SKM-1 treated with dmso at 0.1 percent for 144 hours (cell line): ENCODE data around the gene IGSF23.
"Not testable (repeated sequence)": the region's sequence is repeated elsewhere in the genome, so short reads cannot be mapped to it uniquely, and the experiment has no call there.

Source experiments
- DNase-seq: peaks from one replicate; lab custom pipeline; 2025; ENCODE audit not compliant: unreplicated experiment; lab: John Stamatoyannopoulos, UW

Gene IGSF23

DNA sequence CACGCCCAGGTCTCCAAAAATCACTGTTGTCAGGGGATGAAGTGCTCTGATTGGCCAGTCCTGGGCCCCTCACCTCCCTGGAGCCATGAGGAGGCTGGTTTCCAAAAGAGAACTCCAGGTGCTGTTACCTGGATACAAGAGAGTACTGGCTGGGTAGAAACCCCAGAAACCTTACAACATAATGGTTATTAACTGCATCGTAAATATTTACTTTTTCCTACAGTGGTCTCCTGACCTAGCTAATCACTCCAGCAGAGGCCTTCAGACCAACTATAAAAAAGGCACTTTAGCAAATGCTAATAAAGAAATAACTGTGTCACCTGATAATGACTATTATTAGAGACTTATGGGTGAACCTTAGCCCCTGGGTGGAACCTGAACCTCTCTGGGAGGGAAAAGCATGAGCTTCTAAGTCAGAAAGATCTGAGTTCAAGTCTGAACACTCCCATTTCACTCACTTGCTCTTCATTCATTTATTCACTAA lies 1.5 kb upstream of the IGSF23 start:
- no peak for DNase-seq

- no peak for DNase-seq
Measured at GRCh38 chr19:44614313-44614712, 950 bp downstream of the IGSF23 start.

- DNase-seq = no peak
Measured at GRCh38 chr19:44615863-44616247, 2.5 kb downstream of the IGSF23 start.

- DNase-seq = no peak
Measured at GRCh38 chr19:44617110-44617880, 3.9 kb downstream of the IGSF23 start.

DNA sequence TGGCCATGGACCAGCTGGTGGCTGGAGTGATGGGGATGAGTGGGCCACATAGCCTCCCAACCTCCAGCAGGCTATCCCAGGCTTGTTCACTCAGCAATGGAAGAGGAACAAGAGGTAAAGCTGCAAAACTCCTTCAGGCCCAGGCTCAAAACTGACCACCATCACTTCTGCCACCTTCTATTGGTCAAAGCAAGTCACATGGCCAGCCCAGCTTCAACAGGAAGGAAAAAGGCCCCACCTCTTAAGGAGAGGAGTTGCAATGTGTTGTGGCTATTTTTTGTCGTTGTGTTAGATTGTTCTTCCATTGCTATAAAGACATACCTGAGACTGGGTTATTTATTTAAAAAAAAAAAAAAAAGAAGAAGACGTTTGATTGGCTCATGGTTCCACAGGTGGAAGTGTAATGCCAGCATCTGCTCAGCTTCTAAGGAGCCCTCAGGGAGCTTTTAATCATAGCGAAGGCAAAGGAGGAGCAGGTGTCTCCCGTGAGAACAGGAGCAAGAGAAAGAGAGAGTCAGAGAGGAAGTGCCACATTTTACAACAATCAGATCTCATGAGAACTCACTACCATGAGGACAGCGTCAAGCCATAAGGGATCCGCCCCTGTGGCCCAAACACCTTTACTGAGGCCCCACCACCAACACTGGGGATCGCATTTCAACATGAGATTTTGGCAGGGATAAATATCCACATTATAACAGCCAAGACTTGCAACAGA lies 5.4 kb downstream of the IGSF23 start:
- no peak for DNase-seq

GRCh38 chr19:44620667-44621066 lies 7.3 kb downstream of the IGSF23 start:
- DNase-seq = no peak

DNA sequence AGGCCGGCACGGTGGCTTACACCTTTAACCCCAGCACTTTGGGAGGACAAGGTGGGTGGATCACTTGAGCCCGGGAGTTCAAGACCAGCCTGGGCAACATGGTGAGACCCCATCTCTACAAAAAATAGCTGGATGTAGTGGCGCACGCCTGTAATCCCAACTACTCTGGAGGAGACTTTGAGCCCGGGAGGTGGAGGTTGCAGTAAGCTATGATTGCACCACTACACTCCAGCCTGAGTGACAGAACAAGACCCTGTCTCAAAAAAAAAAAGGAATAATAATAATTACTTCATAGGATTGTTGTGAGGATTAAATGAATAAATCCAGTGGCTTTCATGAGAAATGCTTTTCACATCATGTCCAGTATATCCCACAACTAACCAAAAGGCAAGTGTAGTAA lies 8.0 kb downstream of the IGSF23 start:
- DNase-seq = no peak

DNA sequence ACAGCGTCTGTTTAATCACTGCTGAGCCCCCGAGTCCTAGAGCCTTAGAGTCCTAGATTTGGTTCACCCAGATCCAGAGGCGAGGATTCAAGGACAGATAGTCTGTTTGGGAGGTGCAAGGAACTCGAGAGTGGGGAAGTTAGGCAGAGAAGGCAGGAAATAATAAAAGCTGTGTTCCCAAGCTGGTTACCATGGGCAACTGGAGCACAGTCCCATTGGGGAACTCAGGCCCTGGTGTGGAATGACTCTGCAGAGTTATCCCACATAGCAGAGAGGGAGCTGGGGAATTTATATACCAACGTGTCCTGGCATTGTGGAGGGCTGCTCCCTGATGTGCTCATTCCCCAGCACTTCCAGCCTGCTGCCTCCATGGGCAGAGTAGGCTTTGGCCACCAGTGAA lies 9.7 kb downstream of the IGSF23 start:
- no peak for DNase-seq

GRCh38 chr19:44623626-44624025 lies 10.3 kb downstream of the IGSF23 start:
- no peak for DNase-seq

DNA sequence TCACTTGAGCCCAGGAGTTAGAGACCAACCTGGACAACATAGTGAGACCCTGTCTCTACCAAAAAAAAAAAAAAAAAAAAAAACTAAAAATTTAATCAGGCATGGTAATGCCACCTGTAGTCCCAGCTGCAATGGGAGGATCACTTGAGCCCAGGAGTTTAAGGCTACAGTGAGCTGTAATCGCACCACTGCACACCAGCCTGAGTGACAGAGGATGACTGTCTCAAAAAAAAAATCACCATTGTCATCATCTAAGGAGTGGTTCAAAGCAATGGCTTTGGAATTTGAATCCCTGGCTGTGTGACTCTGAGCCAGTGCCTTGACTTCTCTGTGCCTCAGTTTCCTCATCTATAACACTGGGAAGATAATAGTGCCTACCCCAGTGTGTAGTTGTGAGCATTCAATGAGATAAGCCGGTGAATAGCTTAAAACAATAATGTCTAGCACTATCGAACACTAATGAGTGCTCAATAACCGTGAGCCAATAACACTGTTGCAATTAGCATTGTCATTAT lies 11.5 kb downstream of the IGSF23 start:
- DNase-seq = no peak

DNA sequence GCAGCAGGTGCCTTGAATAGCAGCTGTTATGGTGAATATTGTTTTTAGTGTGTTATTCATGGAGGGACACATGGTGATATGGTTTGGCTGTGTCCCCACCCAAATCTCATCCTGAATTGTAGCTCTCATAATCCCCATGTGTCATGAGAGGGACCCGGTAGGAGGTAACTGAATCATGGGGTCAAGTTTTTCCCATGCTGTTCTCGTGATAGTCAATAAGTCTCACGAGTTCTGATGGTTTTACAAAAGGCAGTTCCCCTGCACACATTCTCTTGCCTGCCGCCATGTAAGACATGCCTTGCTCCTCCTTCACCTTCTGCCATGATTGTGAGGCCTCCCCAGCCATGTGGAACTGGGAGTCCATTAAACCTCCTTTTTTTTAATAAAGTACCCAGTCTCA lies 12.3 kb downstream of the IGSF23 start:
- DNase-seq = not testable (repeated sequence)

DNA sequence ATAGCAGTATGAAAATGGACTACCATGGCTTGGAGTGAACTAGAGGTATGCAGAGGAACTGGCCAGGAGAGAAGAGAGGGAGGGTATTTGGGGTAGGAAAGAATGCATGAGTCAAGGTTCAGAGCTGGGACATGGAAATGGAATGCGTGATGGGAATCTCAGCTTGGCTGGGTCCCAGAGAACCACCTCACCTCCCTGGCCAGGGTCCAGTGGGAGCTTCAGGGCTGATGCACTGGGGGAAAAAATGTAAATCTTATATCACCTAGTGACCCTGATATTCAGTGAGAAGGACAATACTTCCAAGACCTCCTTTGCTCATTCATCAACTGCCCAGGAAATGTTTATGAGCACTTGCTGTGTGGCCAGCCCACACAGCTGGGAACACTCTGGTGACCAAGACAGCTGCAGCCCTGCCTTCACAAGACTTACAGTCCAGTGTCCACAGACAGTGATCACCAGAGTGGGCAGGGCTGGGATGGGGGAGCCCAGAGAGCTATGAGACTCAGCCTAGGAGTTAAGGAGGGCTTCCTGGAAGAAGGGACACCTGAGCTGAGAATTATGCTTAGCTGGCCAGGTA lies 12.8 kb downstream of the IGSF23 start:
- no peak for DNase-seq

DNA sequence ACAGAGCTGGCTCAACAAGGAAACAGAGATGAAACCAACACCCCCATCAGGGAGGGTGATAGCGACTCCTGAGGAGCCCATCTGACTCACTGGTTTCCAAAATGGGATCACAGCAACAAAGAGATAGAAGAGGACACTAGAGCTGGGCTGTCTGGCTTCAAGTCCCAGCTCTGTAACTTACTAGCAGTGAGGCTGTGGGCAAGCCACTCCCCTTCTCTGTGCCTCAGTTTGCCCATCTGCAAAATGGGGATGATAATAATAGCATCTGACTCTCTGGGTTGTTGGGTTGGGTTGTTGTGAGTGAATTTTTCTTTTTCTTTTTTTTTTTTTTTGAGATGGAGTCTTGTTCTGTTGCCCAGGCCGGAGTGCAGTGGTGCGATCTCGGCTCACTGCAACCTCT lies 14.3 kb downstream of the IGSF23 start:
- no peak for DNase-seq

DNA sequence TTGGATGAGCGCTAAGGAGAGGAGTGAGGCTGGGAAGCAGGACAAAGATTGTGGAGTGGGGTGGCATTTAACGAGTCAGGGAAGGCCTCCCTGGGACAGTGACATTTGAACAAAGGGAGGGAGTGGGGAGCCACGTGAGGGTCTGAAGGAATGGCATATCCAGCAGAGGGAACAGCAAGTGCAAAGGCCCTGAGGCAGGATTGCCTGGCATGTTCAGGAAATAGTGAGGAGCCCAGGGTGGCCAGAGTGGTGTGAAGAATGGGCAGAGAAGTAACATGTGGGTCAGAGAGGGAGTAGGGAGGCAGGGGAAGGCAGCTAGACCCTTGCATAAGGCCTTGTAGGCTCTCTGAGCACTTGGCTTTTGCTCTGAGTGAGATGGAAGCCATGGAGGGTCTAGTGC lies 15.4 kb downstream of the IGSF23 start:
- DNase-seq = no peak

DNA sequence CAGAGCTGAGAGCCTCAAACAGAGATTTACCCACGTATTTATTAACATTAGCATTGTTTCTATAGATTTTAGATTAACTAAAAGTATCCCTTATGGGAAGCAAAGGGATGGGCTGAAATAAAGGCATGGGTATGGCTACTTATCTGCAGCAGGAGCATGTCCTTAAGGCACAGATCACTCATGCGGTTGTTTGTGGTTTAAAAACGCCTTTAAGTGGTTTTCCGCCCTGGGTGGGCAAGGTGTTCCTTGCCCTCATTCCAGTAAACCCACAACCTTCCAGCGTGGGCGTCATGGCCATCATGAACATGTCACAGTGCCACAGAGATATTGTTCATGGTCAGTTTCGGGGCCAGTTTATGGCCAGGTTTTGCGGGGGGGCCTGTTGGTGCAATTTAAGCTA lies 18.2 kb downstream of the IGSF23 start:
- not testable (repeated sequence) for DNase-seq

DNA sequence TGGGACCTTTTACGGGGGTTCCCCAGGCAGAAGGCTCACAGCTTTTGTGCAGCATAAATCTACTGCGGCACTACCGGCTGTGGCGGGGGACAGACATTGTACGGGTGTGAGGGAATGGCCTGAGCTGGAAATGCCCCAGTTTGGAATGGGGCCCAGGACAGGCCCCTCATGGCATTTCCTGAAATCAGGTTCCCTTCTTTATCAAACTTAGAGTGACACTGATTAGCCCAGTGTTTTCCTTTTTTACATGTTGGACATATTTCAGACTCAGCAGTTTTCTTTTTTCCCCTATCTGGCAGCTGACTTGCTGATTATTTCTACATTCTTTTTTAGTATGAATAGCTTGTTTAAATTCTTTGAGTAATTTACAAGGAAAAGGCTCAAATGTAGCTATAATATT lies 20.7 kb downstream of the IGSF23 start:
- not testable (repeated sequence) for DNase-seq

DNA sequence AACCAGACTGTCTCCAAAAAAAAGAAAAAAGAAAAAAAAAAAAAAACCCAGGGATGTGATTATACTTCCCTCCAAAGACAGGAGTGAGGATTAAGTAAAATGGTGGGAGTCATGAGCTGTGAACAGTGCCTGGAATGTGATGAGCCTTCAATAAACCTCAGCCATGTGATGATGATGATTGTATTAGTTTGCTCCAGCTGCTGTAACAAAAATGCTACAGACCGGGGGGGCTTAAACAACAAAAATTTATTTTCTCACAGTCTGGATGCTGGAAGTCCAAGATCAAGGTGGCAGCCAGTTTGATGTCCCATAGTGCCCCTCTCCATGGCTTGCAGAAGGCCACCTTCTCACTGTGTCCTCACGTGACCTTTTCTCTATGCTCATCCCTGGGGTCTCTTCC lies 21.4 kb downstream of the IGSF23 start:
- DNase-seq = no peak

- DNase-seq = peak; percentile 61
Measured at GRCh38 chr19:44635581-44636438, 22.4 kb downstream of the IGSF23 start.

DNA sequence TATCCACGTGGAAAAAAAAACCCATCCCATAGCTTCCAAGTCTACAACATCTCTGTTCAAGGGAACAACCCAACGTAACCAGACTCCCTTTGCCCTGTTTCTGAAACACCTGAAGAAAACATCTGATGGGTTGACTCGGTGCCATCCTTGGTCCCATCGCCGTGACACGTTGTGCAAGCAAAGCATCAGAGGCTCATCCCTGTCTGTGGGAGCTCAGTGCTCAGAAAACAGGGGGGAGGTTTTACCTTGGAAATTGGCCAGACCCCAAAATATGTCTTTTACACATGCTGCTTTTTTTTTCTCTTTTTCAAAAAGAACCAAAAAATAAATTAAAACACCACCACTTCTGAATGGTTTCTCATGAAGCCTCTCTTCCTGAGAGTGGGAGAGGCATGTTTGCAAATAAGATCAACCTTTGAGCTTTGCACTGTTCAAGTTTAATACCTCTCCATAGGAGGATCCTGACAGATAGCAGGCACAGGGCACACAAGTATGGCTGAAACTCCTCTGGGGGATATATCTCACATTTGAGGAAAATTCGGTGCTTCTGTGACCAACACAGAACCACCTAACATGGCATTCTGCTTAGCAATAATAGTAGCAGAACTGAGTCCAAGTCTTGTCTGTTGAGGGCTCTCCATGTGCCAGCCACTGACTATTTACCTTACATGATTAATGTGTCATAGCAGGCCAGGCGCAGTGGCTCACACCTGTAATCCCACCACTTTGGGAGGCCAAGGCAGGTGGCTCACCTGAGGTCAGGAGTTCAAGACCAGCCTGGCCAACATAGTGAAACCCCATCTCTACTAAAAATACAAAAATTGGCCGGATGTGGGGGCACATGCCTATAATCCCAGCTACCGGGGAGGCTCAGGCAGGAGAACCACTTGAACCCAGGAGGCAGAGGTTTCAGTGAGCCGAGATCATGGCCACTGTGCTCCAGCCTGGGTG lies 23.4 kb downstream of the IGSF23 start:
- DNase-seq = no peak

DNA sequence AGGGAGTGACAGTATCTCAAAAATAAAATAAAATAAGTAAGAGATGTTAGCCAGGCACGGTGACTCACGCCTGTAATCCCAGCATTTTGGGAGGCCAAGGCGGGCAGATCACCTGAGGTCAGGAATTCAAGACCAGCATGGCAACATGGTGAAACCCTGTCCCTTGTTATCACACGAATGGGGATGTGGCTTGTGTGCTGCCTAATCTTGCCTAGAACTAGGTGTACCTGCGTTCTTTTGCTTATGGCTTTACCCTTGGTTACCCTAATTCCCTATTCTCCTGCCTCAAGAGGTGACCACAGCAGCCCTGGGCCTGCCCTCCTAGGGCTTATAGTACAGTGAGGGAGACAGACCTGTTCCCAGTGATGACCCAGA lies 24.0 kb downstream of the IGSF23 start:
- no peak for DNase-seq
